Activated CD8-positive, alpha-beta memory T cell treated with anti-CD3 and anti-CD28 coated beads, Interleukin-2, amount 50 U/mL, for 24 hours (primary cell): ENCODE results near the gene SUMO4.

Experiments used
- DNase-seq: peaks from one replicate; pipeline ENCODE4 v3.0.0-alpha.2; 2020; ENCODE audit errors: extremely low read depth

Gene SUMO4

DNA sequence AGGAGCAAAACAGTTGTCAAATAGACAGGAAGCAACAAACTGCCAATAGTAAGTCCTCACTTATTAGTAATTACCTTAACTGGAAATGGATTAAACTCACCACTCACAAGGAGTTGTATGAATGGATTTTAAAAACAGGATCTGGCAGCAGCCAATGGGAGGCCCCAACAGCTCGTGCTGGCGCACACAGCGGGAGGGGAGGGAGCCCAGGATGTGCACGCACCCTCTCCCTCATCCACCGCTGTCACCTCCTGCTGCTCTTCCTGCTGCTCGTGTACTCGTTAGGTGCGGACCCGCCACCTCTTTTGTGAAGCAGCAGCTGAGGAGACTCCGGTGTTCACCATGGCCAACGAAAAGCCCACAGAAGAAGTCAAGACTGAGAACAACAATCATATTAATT, at the start of gene SUMO4:
Gene SUMO4, plus strand, starts transcription at position 213 of the 400 bp plus-strand sequence. Its CDS starts 130 bp downstream, at position 343.
- DNase-seq, result no peak

DNA sequence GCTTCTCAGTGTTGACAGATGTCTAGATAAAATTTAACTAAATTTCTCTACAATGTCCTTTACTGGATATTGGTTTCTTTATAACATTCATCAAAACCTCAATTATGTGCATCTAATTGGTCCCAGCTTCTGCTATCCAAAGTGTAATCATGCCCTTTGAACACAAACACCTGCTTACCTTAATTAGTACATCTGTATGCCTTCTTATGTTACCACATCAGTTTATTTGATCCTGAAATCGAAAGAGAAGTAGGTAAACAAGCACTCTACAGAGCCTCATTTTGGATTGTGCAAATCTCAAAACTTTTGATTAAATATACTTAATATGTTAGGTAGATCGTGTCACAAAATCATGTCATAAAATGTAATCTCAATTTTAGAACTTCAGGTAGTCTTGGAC, 46.1 kb upstream of the SUMO4 start:
- no peak for DNase-seq

DNA sequence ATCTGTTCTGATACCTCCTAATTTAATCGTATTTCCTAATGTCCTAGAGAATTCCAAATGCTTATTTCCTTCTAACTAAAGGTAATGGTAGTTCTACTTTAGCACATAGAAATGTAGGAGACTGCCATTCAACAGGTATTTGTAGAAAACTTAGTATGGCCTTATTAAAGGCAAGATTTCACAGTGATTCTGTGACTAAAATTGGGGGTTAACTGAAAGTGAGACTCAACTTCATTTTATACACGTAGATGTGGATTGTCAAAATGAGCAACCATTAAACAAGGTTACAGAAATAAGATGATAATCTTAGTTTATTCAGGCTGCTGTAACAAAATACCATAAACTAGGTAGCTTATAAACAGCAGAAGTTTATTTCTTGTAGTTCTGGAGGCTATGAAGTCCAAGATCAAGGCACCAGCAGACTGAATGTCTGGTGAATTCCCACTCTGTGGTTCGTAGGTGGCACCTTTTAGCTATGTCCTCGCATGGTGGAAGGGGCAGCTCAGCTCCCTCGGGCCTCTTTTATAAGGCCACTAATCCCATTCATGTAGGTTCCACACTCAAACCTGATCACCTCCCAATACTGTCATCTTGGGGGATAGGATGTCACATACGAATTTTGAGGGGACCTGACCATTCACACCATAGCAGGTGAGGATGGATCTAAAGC, 43.8 kb upstream of the SUMO4 start:
- DNase-seq, result no peak

DNA sequence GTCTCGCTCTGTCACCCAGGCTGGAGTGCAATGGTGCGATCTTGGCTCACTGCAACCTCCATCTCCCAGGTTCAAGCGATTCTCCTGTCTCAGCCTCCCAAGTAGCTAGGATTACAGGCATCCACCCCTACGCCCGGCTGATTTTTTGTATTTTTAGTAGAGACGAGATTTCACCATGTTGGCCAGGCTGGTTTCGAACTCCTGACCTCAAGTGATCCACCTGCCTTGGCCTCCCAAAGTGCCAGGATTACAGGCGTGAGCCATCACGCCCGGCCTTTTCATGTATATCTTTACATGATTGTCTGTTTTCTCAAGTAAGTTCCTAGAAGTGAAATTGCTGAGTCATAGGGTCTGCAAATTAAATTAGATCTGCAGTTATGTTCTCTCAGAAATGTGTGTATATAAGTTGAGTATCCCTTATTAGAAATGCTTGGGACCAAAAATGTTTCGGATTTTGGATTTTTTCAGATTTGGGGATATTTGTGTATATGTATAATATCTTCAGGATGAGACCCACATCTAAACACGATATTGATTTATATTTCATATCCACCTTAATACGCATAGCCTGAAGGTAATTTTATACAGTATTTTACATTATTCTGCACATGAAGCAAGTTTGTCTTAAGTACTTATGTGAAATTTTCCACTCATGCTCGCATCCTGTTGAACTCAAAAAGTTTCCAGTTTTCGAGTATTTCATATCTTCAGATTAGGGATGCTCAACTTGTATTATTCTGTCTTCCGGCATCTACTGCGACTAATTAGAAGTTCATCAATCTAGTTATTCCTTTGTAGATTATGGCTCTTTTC, 42.1 kb upstream of the SUMO4 start:
- no peak for DNase-seq

DNA sequence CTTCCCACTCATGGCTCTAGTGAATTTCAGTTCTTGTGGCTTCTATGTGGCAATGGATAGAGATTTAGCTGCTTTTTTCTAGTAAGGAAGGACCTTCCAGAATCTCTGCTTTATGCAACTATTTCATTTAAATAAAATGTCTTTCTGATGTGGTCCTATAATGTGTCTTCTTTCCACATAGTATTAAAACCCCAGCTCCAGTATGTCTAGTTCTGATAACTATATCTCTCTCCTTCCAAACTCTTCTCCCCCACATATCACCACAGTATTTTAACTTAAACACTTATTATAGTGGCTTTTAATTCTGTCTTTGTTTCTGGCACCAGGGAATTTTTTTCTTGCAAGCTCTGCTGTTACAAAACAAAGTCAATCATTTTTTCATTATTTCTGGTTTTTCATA, 40.6 kb upstream of the SUMO4 start:
- DNase-seq, result no peak

DNA sequence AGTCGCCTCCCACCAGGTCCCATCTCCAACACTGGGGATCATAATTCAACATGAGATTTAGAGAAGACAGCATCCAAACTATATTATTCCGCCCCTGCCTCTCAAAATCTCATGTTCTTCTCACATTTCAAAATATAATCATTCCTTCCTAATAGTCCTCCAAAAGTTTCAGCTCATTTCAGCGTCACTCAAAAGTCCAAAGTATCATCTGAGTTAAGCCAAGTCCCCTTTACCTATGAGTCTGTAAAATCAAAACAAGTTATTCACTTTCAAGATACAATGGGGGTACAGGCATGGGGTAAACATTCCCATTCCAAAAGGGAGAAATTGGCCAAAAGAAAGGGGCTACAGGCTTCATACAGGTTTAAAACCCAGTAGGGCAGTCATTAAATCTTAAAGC, 39.5 kb upstream of the SUMO4 start:
- DNase-seq, result no peak

DNA sequence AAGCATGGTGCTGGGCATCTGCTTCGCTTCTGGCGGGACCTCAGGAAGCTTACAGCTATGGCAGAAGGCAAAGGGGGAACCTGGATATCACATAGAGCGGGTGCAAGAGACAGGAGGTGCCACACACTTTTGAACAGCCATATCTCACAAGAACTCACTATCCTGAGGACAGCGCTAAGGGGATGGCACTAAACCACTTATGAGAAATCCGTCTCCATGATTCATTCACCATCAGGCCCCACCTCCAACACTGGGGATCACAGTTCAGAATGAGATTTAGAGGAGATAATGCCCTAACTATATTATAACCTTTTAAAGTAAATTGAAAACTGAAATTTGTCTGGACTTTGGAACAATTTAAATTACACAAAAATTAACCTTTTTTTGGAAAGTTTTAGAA, 37.8 kb upstream of the SUMO4 start:
- DNase-seq, result no peak

DNA sequence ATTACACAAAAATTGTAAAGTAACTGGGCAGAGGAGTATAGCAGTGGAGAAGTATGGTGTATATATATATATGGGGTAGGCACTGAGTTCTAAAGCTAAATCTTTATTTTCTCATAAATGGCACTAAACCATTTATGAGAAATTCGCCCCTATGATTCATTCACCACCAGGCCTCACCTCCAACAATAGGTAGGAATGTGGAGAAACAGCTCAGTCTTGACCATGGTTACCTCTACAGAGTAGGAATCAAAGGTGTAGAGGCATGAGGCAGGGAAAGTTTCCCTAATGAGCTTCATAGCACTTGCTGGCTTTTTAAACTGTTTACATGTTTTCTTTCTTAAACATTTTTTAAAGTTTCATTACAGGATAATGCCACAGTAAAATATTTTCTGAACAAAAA, 36.9 kb upstream of the SUMO4 start:
- no peak for DNase-seq

DNA sequence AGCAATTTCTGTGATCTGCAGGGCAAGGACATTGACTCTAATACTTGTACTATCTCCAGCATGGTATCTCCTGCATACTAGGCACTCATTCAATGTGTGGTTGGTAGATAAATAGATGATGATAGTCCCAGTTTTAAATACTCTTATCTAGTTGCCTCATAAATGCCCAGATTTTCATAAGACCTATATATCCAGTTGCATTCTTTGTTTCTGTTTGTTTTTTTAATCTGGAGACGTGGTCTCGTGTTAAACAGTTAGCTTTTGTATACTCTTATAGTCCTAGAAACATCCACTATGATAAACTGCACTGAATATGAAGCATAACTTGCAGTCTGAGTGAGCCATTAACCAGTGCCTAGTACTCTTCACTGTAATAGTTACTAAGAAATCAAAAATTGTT, 35.5 kb upstream of the SUMO4 start:
- no peak for DNase-seq

DNA sequence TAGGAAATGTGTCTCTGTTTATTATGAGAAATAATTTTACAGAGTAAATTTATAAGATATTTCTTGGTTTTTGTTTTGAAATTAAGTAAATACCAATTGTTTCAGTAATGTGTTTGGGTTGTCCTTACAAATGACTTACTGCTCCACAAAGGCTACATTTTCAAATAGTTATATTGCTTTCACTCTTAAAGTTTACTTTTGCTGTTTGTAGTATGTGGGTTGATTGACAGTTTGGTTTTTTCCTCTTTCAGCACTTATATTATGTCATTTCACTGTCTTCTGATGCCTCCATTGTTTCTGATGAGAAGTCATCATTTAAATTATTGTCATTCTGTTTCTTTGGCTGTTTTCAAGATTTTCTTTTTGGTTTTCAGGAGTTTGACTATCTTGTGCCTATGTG, 34.9 kb upstream of the SUMO4 start:
- DNase-seq, result no peak

DNA sequence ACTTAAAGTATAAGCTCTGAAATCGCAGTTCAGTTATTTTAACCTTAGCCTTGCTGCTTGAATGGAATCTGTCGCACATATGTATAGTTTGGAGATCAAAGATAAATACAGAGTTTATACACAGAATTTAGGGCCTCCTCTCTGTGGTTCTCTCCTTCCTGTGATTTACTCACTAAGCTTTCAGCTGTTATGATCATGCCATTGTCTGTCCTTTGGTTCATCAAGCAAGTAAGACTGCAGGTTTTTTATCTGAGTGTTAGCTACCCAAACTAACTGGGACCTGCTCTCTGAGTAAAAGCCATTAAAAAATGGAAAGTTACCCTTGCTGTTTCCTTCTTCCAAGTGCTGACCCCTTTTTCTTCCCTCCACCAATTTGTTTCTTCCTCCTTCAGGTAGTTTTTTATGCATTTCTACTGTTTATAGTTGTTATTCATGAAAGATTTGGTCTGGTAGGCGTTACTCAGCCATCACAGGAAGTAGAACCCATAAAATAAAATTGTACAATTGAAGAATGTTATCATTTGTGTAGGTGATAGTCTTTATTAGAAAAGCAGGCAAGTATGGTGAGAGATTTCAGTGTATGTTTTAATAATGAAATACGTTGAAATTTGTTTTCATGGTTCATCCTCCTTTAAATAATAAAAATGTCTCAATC, 33.7 kb upstream of the SUMO4 start:
- DNase-seq, result no peak

DNA sequence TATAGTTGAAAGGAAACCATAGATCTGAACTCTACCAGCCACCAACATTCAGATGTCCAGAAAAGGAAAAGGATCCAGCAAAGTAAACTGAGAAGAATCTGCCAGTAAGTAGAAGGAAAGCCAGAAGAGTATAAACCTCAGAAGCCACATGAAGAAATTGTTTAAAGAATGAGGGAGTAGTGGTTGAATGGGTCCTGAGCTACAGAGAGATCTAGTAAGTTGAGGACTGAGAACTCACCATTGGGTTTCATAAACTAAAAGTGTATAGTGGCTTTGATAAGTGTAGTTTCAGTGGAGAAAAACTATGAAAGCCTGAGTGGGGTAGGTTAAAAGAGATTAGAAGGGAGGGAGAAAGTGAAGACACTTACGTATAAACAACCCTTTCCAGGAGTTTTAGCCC, 32.0 kb upstream of the SUMO4 start:
- no peak for DNase-seq

DNA sequence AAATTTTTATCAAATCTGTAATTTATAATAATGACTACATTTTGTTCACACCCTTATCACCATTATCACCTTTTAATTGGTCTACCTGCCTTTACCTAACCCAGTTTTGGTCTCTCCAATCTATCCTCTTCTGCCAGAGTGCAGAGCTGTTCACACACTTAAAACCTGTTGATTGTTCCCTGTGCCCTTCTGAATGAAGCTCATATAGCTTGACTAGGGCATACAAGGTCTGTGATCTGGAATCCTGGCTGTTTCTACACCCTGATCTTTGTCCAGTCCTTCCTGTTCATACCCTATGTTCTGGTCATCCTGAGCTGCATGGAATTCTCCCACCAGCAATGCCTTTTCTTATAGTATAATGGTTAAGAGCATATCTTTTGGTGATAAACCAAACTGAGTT, 28.9 kb upstream of the SUMO4 start:
- DNase-seq, result no peak

DNA sequence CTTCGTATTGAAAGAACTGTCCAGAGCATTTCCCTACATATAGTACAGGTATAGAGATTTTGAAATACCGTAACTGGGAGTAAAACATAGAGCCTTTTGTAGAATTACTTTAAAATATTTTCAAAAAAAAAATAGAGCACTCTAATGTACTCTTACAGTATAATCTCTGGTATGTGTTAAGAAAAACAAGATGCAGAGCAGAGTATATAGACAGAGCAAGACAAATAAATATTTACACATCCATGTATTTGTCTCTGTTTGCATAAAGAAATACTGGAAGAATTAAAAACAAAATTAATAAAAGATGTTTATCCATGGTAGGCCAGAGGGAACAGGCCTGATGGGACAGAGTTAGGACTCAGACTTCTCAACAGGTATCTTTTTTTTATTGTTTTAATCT, 28.0 kb upstream of the SUMO4 start:
- DNase-seq, result no peak

DNA sequence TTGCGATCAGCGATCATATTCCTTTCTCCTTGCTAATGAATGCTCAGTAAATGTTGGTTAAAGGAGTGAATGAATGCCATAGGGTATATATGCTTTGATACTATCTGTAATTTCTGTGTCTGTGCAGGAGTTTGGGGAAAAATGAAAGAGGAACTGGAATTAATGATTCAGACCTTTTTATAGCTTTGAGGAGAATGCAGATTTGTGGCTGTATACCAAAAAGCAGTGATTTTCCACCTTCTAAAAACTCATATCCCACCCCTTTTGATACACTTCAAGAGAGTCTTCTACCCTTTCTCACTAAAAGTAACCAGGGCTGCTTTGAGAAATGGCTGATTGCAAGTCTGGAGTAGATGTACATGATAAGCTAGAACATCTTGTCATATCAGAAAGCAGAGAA, 26.6 kb upstream of the SUMO4 start:
- DNase-seq, result no peak

DNA sequence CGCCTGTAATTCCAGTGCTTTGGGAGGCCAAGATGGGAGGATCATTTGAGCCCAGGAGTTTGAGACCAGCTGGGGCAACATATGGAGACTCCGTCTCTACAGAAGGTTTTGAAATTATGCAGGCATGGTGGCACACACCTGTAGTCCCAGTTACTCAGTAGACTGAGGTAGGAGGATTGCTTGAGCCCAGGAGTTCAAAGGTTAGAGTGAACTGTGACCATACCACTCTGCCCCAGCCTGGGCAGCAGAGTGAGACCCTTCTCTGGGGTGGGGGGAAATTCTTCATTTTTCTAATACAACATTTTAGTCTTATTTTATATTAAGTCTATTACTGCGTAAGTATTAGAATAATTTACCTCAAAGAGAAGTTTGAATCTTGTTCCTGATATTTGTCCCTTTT, 20.1 kb upstream of the SUMO4 start:
- no peak for DNase-seq

DNA sequence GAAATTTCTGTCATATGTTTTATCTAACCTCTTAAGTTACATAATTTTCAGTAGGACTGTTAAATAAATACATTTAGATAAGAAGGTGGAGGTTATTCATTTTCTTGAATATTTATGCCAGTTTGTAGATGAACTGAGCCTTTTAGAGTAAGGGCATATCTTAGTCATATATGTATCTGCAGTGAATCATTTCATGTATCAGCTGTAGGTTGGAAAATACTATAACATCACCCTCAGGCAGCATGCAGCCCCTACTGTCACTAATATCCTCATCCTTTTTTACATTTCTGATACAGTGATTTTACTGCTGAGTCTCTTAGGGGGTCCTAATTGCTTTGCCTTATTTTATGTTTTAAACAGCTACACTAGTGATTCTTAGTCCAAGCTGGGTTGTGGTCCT, 19.5 kb upstream of the SUMO4 start:
- DNase-seq, result no peak

DNA sequence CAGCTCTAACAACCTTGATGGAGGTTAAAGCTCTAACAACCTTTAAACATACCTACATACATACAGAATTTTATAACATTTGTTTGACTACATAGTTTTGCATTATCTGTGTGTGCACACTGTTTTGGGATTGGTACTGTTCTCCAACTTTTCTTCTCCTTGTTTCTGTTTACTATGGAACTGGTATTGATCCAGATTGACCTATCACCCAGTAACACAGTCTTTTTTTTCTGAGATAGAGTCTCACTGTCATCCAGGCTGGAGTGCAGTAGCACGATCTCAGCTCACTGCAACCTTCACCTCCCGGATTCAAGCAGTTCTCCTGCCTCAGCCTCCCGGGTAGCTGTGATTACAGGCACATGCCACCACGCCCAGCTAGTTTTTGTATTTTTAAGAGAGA, 16.7 kb upstream of the SUMO4 start:
- DNase-seq, result no peak

DNA sequence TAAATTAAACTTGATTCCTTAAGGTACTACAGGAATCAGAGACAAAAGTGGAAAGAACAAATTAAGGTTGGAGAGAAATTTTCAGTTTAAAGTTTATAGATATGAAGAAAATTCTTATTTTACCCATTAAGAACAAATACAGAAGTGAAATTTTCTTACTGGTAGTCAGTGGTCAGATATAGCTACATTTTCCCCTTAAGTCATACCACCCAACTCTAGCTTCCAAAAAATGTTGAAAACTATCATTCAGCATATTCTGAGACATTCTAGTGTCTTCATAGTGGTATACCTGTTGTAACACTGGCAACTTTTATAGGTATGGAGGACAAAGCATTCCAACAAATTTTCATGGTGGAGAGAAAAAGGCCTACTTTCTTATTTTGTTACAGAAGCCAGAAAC, 15.6 kb upstream of the SUMO4 start:
- DNase-seq, result no peak

DNA sequence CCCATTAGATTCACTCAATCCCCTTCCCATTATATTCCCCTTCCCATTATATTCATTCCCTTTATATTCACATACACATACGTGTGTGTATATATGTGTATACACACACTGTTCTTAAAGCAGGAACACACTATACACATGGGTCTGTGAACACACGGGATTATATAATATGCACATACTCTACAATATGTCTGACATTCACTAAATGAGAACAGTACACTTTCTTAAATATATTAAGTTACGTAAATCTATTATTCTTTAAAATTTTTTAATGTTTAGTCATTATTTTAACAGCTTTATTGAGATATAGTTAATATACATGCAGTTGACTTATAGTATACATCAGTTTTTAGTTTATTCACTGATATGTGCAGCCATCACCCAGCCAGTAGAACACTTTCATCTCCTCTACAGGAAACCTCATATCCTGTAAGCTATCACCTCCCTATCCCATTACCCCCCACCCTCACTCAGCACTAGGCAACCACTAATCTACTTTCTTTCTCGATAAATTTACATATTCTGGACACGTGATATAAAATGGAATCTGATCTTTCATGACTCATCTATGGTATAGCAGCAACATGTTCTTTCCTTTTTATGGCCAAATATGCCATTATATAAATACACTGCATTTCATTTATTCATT, 13.9 kb upstream of the SUMO4 start:
- DNase-seq, result no peak

DNA sequence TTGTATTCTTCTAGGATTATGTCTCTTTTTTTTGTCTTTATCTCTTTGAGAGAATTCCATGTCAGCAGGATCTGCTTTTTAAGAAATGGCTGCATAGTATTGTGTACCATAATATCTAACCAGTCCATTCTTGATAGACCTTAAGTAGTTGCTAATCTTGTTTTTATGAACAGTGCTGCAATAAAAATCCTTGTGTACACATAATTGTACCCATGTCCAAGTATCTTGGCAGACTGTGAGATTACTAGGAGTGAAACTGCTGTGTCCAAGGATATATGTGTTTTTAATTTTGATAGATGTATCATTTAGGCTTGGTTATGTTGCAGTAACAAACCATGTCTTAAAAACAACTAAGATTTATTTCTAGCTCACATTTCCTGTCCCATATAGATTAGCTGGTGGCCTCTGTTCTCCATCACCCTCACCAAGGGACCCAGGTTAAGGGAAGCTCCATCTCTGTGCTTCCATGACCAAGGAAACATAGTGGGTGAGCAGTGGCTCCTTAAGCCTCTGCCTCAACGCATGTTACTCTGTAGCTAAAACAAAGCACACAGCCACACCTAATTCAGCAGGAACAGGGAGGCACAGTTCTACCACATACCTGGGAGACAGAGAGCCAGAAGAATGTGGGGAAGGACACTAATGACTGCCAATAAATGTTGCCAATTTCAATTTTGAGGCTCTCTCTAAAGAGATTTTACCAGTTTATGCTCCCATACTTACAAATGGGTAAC, 12.1 kb upstream of the SUMO4 start:
- no peak for DNase-seq
